GM21515 (cell line): ENCODE results near the gene POU2AF3.
"Not testable (repeated sequence)": the region's sequence is repeated elsewhere in the genome, so short reads cannot be mapped to it uniquely, and the experiment has no call there.

Experiments
- ATAC-seq: cut with Tn5 transposase; IDR thresholded peaks from one replicate; pipeline ENCODE4 v1.9.1; 2021; ENCODE audit not compliant: unreplicated experiment

The POU2AF3 gene, protein sequence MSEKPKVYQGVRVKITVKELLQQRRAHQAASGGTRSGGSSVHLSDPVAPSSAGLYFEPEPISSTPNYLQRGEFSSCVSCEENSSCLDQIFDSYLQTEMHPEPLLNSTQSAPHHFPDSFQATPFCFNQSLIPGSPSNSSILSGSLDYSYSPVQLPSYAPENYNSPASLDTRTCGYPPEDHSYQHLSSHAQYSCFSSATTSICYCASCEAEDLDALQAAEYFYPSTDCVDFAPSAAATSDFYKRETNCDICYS

DNA sequence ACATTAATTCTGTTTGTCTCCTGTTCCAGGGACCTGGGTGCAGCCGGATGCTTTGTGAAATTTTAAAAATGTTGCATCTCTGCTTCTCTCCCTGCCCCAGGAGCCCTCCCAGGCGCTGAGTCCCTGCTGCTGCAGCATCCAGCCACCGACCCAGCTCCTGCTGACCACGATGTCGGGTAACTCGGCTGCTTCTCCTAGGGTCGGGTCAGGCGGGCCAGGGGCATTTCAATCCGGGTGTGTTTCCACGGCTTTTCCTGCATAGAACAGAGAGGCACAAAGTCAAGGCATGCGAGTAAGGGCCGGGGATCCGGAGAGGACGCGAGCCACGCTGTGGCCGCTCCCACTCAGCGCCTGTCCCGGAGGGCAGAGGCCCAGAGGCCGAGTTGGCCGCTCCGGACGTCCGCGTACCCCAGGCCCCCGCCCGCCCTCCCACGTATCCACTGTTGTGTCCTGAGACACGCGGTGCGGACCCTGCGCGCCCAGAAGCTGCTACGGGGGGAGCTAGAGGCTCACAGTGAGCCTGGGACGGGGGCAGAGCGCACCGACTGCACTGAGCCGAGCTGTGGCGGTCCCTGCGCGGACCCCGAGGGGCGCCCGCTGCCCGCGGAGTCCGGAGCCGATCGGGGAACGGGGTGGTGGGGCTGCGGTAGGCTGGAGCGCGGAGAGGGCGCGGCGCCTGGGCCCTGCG lies at the start of gene POU2AF3:
Gene POU2AF3, plus strand, starts transcription at position 134 of the 688 bp plus-strand sequence. Its CDS starts 36 bp downstream, at position 170.
- ATAC-seq: no peak

DNA sequence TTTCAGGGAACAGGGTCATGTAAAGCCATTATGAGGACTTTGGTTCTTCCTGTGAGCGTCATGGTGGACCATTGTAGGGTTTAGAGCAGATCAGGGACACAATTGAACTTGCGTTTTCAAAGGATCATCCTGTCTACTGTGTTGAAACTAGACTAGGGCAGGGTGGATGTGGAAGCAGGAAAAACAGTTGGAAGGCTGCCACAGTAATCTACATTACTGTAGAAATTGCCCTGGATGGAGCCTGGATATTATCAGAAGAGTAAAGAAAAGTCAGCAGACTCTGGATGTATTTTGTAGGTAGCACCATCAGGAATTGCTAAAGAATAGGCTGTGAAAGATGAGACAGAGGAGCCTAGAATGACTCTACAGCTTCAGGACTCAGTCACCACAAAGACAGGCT lies 47.4 kb upstream of the POU2AF3 start:
- no peak for ATAC-seq

DNA sequence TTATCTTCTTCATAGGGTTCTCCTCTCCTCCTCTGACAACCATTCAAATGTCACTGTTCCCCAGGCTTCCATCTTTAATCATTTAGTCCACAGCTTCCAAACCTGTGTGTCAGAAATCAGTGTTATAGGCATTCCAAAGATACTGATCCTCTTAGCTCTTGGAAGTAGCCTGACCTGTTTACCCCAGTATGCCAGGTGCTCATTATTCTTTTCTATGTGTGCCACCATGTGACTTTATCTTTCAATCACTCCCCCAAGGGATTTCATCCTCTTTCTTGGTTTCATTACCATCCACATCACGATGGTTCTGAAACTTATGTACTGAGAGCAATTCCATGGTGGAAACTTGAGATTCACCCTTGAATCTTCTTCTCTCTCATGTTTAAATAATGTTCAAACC lies 45.2 kb upstream of the POU2AF3 start:
- ATAC-seq: no peak

DNA sequence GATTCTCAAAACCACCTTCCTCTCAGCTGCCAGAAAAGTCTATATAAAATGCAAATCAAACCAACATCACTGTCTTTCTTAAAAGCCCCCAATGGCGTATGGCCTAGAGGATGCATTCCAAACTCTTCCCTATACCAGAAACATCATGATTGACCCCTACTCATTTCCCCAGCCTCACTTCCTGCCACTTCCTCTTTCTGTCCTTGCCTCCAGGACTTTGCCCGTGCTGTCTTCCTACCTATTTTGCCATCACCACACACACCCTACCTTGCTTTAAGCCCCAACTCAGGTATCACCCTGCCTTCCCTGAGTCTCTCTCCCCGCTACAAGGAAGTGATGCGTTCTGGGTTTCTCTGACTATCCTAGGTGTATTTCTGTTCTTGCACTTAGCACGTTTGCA lies 44.7 kb upstream of the POU2AF3 start:
- no peak for ATAC-seq

DNA sequence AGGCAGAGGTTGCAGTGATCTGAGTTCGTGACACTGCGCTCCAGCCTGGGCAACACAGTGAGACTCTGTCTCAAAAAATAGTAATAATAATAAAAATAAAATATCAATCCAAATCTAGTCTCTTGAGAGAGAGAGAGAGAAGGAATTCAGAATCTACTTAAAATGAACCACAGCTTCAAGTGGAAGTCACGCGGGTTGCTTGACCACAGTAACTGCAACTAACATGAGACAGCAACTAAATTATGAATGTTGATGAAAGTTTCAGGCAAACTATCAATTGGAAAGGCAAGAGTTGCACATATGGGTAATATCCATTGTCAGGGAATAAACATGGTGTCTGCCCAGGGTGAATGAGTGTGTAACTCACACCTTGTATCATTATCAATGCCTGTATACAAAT lies 40.3 kb upstream of the POU2AF3 start:
- ATAC-seq: no peak

DNA sequence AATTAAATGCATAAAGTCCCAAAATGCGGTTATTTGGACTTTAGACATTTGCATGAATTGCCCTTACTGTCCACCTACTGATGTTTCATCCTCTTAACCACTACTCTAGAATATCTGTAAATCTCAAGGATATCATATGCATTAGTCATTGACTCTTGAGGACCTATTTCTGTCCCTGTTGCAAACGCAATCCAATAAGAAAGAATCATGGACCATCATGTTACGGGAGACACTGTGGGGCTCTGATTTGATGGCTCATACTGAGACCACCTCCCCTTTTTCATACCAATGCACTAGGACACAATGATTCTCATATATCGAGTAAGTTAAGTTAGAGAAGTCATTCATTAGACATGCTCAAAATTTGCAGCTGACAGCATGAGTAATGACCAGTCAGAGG lies 38.5 kb upstream of the POU2AF3 start:
- no peak for ATAC-seq

DNA sequence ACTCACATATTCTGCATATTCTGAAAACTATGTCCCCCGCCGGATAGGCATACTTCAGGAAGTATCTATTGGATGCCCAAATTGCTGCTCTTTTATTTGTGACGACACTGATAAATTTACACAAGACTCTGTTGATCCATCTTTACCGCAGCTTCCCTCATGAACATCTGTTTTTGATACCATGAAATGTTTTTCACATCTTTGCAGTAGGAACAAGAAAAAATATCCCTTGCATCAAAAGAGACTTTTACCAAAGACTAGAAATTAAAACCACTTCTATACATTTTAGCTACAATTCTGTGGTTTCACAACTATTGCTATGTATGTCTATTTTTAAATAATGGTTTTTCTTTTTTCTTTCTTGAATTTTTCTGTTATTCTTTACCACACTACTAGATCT lies 37.5 kb upstream of the POU2AF3 start:
- no peak for ATAC-seq

DNA sequence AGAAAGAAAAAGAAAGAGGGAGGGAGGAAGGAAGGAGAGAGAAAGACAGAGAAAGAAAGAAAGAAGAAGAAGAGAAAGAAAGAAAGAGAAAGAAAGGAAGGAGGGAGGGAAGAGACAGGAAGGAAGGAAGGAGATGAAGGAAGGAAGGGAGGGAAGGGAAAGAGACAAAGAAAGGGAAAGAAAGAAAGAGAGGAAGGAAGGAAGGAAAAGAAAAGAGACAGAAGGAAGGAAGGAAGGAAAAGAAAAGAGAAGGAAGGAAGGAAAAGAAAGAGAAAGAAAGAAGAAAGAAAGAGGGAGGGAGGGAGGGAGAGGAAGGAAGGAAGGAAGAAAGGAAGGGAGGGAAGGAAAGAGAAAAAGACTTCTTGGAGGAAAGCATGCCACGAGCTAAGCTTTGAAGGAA lies 33.7 kb upstream of the POU2AF3 start:
- ATAC-seq: no peak

DNA sequence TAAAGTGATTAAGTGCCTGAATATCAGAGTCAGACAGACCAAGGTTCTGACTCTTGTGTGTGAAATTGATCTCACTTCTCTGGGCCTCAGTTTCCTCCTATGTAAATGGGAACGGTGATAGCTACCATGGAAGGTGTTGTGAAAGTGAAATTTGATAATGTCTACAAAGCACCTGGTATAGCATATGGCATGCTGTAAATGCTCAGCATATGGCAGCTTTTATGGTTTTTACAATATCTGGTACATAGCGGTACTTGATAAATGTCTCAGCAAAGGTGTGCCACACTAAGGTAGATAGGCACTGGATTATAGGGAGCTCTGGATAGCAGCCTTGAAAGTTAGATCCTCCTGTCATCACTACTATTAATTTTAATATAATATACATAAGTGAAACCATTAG lies 32.9 kb upstream of the POU2AF3 start:
- ATAC-seq: no peak

DNA sequence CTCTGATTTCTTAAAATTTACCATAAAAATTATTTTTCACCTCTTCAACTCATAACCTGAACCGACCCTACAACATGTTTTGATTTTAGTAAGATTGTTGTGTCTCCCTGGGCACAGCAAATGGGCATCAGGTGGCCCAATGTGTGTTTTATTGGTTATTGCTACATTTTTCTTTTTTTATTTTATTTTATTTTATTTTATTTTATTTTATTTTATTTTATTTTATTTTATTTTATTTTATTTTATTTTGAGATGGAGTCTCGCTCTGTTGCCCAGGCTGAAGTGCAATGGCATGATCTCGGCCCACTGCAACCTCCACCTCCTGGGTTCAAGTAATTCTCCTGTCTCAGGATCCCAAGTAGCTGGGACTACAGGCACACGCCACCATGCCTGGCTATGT lies 30.0 kb upstream of the POU2AF3 start:
- not testable (repeated sequence) for ATAC-seq

DNA sequence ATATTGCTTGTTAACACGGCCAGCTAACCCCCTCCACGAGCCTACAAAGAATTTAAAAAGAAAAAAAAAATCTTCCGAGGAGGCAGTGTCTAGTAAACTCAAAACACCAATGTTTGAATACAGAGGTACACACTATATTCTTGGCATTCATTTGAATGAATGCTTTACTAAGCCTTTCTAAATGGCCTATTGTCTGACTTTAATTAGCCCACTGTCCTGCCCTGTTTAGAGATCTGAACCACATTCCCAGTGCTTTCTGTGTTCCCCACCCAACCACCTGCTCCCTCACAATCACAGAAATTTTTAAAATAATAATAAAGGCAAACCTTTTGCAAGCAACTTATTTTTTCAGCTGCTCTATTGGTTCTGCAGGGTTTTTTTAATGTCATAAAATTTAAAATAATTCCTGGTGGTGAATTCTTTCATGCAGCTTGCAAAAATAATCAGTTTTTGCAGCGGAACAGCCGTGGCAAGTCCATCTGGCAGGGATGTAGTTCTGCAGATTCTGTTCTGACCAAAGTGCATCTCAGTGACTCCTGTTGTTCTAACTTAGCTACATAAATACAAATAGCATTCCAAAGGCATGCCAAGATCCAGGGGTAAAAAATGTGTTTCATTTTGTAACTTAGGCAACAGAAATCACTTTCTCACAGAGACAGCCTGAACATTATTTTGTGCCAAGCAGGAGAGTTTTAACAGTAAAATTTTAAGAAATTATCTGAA lies 29.0 kb upstream of the POU2AF3 start:
- no peak for ATAC-seq

DNA sequence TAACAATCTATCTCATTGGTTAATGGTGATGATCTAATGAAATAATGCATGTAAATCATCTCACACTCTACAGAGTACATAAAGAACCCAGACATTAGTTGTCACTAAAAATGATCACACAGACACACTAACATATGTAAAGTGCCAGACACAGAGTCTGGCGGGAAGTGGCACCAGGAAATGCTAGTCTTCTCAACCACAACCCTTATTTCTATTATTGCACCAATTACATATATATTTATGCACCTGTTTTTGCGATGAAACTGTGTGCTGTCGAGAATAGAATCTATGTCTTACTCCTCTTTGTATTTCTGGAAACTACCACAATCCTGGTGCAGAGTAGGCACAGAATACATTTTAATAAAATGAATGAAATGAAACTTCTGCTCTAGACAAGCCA lies 25.9 kb upstream of the POU2AF3 start:
- no peak for ATAC-seq

DNA sequence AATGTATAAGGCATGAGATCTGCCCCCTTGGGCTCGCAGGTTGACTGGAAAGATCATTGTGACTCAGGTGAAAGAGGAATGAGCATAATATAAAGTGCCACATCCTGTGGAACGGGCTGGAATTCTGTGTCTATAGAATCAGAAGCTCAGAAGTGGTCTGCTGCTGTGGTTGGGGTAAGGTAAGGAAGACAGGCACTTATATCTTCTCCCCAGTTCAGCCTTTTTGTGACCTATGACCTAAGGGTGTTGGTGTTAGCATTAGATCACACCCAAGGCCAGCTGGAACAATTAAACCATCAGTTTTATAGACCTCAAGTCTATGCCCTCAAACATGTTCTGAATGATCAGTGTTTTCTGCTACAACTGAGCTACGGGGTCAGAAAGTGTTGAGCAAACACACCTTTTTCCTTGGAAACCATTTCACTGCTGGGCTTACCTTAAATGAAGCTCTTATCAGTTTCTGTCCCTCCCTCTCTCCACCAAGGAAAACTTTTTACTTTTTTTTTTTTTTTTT lies 15.7 kb upstream of the POU2AF3 start:
- ATAC-seq: no peak

DNA sequence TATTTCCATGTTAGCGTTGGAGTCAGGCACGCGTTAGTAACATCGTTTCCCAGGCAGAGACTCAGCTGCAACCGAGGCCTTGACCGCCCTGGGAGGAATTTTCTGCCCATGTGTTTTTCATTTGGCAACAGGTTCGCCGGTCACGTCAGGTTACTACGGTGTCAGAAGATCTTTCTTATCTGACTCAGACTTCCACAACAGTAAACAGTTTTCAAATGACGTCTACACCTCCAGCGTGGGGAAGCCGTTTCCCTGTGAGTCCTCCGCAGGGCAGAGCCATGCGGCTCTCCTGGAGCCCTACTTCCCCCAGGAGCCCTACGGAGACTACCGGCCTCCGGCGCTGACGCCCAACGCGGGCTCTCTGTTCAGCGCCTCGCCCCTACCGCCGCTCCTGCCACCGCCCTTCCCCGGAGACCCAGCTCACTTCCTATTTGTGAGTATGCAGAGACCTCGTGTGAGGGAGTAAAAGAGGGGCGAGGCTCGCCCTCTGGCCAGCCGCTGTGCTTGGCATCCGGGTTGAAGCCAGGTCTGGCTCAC lies 14.3 kb upstream of the POU2AF3 start:
- ATAC-seq: no peak

DNA sequence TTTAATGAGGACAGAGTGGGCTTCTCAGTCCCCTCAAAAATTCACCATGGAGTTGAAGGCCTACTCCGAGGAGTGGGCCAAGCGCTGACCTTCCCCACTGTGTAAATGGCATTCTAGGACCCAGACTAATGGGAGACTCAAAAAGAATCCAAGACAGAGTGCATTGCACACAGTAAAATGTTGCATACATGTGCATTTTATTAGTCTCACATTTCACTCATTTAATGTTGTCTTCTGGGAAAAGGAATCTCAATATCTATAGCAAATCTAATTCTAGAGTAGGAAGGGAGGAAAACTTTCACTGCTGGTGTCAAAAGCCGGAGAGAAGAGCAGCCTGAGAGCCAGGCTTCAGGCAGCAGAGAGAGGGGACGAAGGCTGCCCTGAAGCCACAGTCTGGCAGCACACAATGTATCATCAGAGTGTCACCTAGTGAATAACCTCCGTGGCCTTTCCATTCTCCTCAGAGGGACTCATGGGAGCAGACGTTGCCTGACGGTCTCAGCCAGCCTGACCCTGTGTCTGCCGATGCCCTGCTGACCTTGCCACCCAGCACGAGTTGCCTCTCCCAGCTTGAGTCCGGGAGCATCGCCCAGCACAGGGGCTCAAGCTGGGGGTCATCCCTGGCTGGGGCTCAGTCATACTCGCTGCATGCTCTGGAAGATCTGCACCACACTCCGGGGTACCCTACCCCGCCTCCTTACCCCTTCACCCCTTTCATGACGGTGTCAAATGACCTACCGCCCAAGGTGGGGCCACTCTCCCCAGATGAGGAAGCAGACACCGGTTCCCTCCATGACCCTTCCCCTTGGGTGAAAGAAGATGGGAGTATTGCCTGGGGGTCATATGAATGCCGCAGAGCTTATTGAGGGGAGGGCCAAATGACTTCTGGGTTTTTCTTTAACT lies 12.9 kb upstream of the POU2AF3 start:
- no peak for ATAC-seq

DNA sequence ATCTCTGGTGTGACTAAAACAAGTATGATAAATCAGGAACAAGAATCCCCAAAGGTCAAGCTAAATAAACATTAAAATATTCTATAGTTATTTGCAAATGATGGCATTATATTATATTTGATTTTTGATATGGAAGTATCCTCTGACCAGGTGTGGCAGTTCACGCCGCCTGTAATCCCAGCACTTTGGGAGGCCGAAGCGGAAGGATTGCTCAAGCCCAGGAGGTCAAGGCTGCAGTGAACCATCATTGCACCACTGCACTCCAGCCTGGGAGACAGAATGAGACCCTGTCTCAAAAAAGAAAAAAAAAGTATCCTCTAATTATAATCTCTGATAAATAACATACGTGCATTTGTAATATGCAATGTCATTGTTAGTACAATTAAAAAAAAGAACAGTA lies 6.6 kb upstream of the POU2AF3 start:
- no peak for ATAC-seq

DNA sequence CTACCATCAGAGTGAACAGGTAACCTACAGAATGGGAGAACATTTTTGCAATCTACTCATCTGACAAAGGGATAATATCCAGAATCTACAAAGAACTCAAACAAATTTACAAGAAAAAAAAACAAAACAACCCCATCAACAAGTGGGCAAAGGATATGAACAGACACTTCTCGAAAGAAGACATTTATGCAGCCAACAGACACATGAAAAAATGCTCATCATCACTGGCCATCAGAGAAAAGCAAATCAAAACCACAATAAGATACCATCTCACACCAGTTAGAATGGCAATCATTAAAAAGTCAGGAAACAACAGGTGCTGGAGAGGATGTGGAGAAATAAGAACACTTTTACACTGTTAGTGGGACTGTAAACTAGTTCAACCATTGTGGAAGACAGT lies 5.9 kb upstream of the POU2AF3 start:
- not testable (repeated sequence) for ATAC-seq

DNA sequence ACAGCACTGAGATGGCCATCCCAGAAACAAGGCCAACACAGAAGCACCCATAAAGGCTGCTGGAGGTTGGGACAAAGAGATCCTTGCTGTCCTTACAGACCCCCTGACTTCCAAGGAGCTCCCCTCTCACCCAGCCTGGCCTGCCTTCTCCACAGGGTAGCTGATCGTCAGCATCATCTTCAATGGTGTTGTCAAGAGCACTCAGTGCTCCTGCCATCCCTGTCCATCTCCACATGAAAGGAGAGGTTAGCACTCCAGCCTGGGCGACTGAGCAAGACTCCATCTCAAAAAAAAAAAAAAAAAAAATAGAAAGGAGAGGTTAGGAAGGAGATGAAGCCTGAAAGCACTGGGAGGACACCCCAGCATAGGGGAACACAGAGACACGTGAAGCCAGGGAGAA lies 2.1 kb upstream of the POU2AF3 start:
- ATAC-seq: no peak

DNA sequence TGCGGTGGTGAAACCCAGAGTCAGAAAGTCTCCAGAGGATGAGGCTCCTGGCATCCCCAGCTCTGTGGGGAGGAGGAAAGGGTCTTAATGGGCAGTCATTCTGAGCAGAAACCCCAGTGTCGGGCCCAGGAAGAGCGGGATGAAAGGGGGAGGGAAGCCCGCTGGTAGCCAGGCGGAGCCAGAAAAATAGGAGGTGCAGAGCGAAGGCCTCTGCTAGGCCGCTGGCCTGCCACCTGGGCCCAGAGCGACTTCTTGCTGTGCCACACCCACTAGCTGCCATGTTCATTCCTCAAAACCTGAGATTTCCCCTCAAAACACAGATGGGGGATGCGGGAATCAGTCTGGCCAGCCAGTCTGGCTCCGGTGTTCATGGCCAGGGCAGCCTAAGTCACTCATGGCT lies 650 bp upstream of the POU2AF3 start:
- ATAC-seq: no peak

DNA sequence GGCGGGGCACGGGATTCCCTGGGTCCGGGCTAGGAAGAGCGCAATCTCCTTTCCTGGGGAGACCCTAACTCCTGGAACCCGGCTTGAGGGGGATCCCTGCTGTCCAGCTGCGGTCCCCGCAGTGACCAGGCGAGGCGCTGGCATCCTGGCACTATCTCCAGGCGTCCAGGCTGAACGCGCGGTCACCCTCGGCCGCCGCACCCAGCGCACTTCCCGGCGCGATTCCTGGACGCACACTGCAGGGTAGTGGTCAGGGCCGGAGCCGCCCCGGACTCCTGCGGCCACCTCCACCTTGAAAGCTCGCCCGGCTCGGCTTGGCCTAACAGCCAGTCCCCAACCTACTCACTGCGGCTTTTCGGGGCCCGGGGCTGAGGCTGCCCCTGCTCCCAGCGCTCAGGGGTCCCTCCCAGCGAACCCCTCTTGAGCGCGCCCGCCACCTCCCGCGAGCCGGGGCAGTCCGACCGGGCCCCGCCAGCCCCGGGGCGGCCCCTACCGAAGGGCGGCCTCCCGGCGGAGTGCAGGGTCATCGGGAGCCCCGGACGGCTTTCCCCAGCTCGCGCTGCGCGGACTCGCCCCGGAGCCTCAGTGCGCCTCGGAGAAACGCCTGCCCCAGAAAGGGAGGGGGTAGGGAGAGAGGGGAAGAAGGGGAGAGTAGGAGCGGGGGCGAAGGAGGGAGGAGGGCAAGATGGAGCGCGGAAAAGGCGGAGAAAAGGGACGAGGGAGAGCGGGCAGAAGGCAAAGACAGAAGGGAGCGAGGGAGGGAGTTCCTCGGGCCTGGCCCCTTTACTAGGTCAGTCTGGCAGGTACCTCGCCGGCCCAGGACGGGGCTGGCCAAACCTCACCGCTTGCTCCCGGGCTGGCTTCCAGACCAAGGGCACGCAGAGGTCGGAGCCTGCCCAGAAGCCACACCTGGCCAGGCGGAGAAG lies 1.0 kb downstream of the POU2AF3 start:
- peak; percentile 64 for ATAC-seq
